ENCODE results near the gene SURF1.

The SURF1 gene

GRCh38 chr9:133359399-133360175 lies 3.3 kb upstream of the SURF1 start:
- peaks cover 88% of the 10 kb centered on the region for H3K36me3 Mint-ChIP-seq
- peak overlapping the region; percentile 81 for H3K4me3 Mint-ChIP-seq
- ATAC-seq = no peak
- no peaks in the 10 kb centered on the region for H3K9me3 Mint-ChIP-seq
- DNase-seq (ENCODE audit: low spot score in 2 of 2) = peak in 1 of 2 donors; percentile 72
- H3K27ac Mint-ChIP-seq = peak overlapping the region; percentile 89
- peaks cover 82% of the 10 kb centered on the region for H3K4me1 Mint-ChIP-seq

- Mint-ChIP-seq H3K4me1 (peaks cover 76% of the 10 kb centered on the region), H3K36me3 (peaks cover 80% of the 10 kb centered on the region)
These were observed 1.4 kb upstream of the SURF1 start for GRCh38 chr9:133357656-133358055.

GRCh38 chr9:133355881-133356357 lies 368 bp downstream of the SURF1 start:
- Mint-ChIP-seq H3K36me3 (peaks cover 80% of the 10 kb centered on the region), H3K4me1 (peaks cover 59% of the 10 kb centered on the region), H3K4me3 (peak overlapping the region; percentile 81), H3K9me3 (no peaks in the 10 kb centered on the region), H3K27ac (peak overlapping the region; percentile 89)
- ATAC-seq = peak; percentile 47
- no peak for DNase-seq (ENCODE audit: low spot score in 2 of 2)

More at GRCh38 chr9:133357656-133358055, 1.4 kb upstream of the SURF1 start:
- Mint-ChIP-seq H3K4me3 (peak overlapping the region; percentile 81), H3K9me3 (no peaks in the 10 kb centered on the region), H3K27ac (peak overlapping the region; percentile 89)
- DNase-seq (ENCODE audit: low spot score in 2 of 2) = no peak
- ATAC-seq = no peak

- no peak for DNase-seq (ENCODE audit: low spot score in 2 of 2)
- H3K9me3 Mint-ChIP-seq = no peaks in the 10 kb centered on the region
- H3K27ac Mint-ChIP-seq = peak overlapping the region; percentile 89
These were observed 1.5 kb downstream of the SURF1 start for GRCh38 chr9:133354766-133355165.

GRCh38 chr9:133353548-133353947 lies 2.7 kb downstream of the SURF1 start:
- H3K36me3 Mint-ChIP-seq = peaks cover 80% of the 10 kb centered on the region
- H3K4me3 Mint-ChIP-seq = no peak overlapping the region
- no peaks in the 10 kb centered on the region for H3K9me3 Mint-ChIP-seq
- DNase-seq (ENCODE audit: low spot score in 2 of 2) (no peak), ATAC-seq (no peak)
- peak overlapping the region; percentile 88 for H3K27ac Mint-ChIP-seq
- H3K4me1 Mint-ChIP-seq = peaks cover 57% of the 10 kb centered on the region

More at GRCh38 chr9:133354766-133355165, 1.5 kb downstream of the SURF1 start:
- no peak for ATAC-seq
- Mint-ChIP-seq H3K4me1 (peaks cover 57% of the 10 kb centered on the region), H3K4me3 (peak overlapping the region; percentile 81), H3K36me3 (peaks cover 80% of the 10 kb centered on the region)

GRCh38 chr9:133352635-133353340 lies 3.5 kb downstream of the SURF1 start:
- Mint-ChIP-seq H3K27ac (peak overlapping the region; percentile 88), H3K36me3 (peaks cover 80% of the 10 kb centered on the region), H3K9me3 (no peaks in the 10 kb centered on the region), H3K4me3 (no peak overlapping the region), H3K4me1 (peaks cover 57% of the 10 kb centered on the region)
- DNase-seq (ENCODE audit: low spot score in 2 of 2) (no peak), ATAC-seq (no peak)

- DNase-seq (ENCODE audit: low spot score in 2 of 2) = no peak
- ATAC-seq = no peak
- H3K27ac Mint-ChIP-seq = peak overlapping the region; percentile 52
- H3K4me1 Mint-ChIP-seq = peaks cover 53% of the 10 kb centered on the region
- H3K4me3 Mint-ChIP-seq = no peak overlapping the region
- peaks cover 79% of the 10 kb centered on the region for H3K36me3 Mint-ChIP-seq
- H3K9me3 Mint-ChIP-seq = no peaks in the 10 kb centered on the region
These were observed 4.2 kb downstream of the SURF1 start for GRCh38 chr9:133351908-133352634.

GRCh38 chr9:133351526-133351907 lies 4.8 kb downstream of the SURF1 start:
- no peaks in the 10 kb centered on the region for H3K9me3 Mint-ChIP-seq
- H3K36me3 Mint-ChIP-seq = peaks cover 79% of the 10 kb centered on the region
- DNase-seq (ENCODE audit: low spot score in 2 of 2) (no peak), ATAC-seq (no peak)
- peak overlapping the region; percentile 52 for H3K27ac Mint-ChIP-seq
- no peak overlapping the region for H3K4me3 Mint-ChIP-seq
- peaks cover 56% of the 10 kb centered on the region for H3K4me1 Mint-ChIP-seq

GRCh38 chr9:133349965-133350616 lies 6.2 kb downstream of the SURF1 start:
- Mint-ChIP-seq H3K27ac (peak overlapping the region; percentile 100), H3K9me3 (no peaks in the 10 kb centered on the region), H3K4me1 (peaks cover 60% of the 10 kb centered on the region), H3K4me3 (peak overlapping the region; percentile 99), H3K36me3 (peaks cover 81% of the 10 kb centered on the region)
- peak; percentile 45 for ATAC-seq
- DNase-seq (ENCODE audit: low spot score in 2 of 2) = no peak

GRCh38 chr9:133348718-133349573 lies 7.3 kb downstream of the SURF1 start:
- no peak for DNase-seq (ENCODE audit: low spot score in 2 of 2)
- no peak for ATAC-seq
- H3K27ac Mint-ChIP-seq = peak overlapping the region; percentile 100
- H3K36me3 Mint-ChIP-seq = peaks cover 91% of the 10 kb centered on the region
- peak overlapping the region; percentile 99 for H3K4me3 Mint-ChIP-seq
- no peaks in the 10 kb centered on the region for H3K9me3 Mint-ChIP-seq
- peaks cover 53% of the 10 kb centered on the region for H3K4me1 Mint-ChIP-seq

- Mint-ChIP-seq H3K36me3 (peaks cover 92% of the 10 kb centered on the region), H3K27ac (peak within 1 kb of the TSS; percentile 100), H3K9me3 (no peaks in the 10 kb centered on the region), H3K4me1 (peaks cover 50% of the 10 kb centered on the region), H3K4me3 (peak within 1 kb of the TSS; percentile 99)
- ATAC-seq (peak; percentile 81), DNase-seq (ENCODE audit: low spot score in 2 of 2) (peak; percentile 81 to 96)
These were observed 8.1 kb downstream of the SURF1 start, which contains the start of the genes MED22 and RPL7A for GRCh38 chr9:133347985-133348717. Gene MED22 (minus strand): TSS chr9:133348131. CDS start chr9:133346662, 1,469 bp downstream. Gene RPL7A (plus strand): TSS chr9:133348218. CDS start chr9:133348244, 26 bp downstream.

GRCh38 chr9:133347515-133347984 lies 8.7 kb downstream of the SURF1 start:
- Mint-ChIP-seq H3K36me3 (peaks cover 92% of the 10 kb centered on the region), H3K9me3 (no peaks in the 10 kb centered on the region), H3K4me1 (peaks cover 45% of the 10 kb centered on the region), H3K4me3 (peak overlapping the region; percentile 99), H3K27ac (peak overlapping the region; percentile 100)
- DNase-seq (ENCODE audit: low spot score in 2 of 2) (peak in 1 of 2 donors; percentile 83), ATAC-seq (peak; percentile 61)
